PFSK-1 (cell line): Measurements from ENCODE around the gene EVA1B.

Experiments
- FOXP2 ChIP-seq: optimal IDR thresholded peaks from 2 replicates; pipeline ENCODE3; 2011; ENCODE audit warnings: borderline replicate concordance, control low read depth, inconsistent platforms; ENCODE audit not compliant: insufficient read depth; ENCODE audit errors: extremely low read length, extremely low read depth
- POLR2AphosphoS5 ChIP-seq: IDR thresholded peaks from 2 replicates; pipeline ENCODE4 v1.6.1; 2012; ENCODE audit warnings: low read depth, mild to moderate bottlenecking, control low read depth, low read length, moderate library complexity
- REST ChIP-seq, 2 experiments: IDR thresholded peaks; 2 replicates each; pipeline versions ENCODE4 v1.6.1 to v1.8.0; 2011 to 2012; ENCODE audit warnings: low read depth in 2 of 2, low read length in 2 of 2, control low read depth in 1 of 2, inconsistent platforms in 1 of 2, mild to moderate bottlenecking in 1 of 2, moderate library complexity in 1 of 2; ENCODE audit not compliant: insufficient read depth in 1 of 2
- SIN3A ChIP-seq: IDR thresholded peaks from 2 replicates; pipeline ENCODE4 v1.6.1; 2012; ENCODE audit warnings: mild to moderate bottlenecking, low read length, moderate library complexity, borderline replicate concordance; ENCODE audit not compliant: insufficient read depth
- TAF1 ChIP-seq: IDR thresholded peaks from 2 replicates; pipeline ENCODE4 v1.6.1; 2012; ENCODE audit warnings: low read length, control low read depth, borderline replicate concordance; ENCODE audit not compliant: insufficient read depth

Gene EVA1B

GRCh38 chr1:36276688-36277087 lies 46.8 kb downstream of the EVA1B start:
- TF ChIP-seq FOXP2 (no peak), REST (IDR thresholded peaks at IDR 0.05; ENCODE audit: insufficient read depth in 1 of 2, low read depth in 2 of 2, low read length in 2 of 2) (no peak), POLR2AphosphoS5 (no peak), TAF1 (no peak), SIN3A (no peak)

GRCh38 chr1:36274201-36274600 lies 49.2 kb downstream of the EVA1B start:
- TF ChIP-seq POLR2AphosphoS5 (no peak), REST (IDR thresholded peaks at IDR 0.05; ENCODE audit: insufficient read depth in 1 of 2, low read depth in 2 of 2, low read length in 2 of 2) (no peak), SIN3A (no peak), FOXP2 (no peak), TAF1 (no peak)

DNA sequence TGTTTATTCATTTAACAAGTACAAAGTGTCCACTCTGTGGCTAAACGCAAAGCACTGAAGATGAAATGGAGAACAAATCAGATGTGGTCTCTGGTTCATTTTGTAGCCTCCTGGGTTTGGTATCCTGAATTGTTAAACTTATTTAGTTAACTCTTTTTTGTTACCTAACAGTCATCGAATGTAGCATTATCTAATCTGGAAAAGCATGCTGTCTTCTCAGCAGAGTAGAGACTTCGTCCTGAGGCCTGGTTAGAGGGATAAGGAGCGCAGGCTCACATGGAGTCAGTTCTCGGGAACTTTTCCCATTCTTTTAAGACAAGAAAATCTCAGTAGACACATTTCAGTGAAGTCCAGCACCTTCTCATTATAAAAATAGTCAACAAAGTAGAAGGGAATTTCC lies 50.4 kb downstream of the EVA1B start:
- TF ChIP-seq FOXP2 (no peak), POLR2AphosphoS5 (no peak), SIN3A (no peak), TAF1 (no peak), REST (IDR thresholded peaks at IDR 0.05; ENCODE audit: insufficient read depth in 1 of 2, low read depth in 2 of 2, low read length in 2 of 2) (no peak)
